Measurements from ENCODE around the gene ZNF212. TPM values are rescaled to one million over a fixed set of nuclear protein-coding genes. Genes with fewer than 3 reads are reported as not detected.
A peak's percentile ranks its signal among the peaks of the same experiment; 100 is the strongest.

ZNF212 gene
- total RNA-seq, result 5.4 TPM
- long read RNA-seq, partial matches to known transcripts, result 0 of 5 reads
- long read RNA-seq, other reads (novel, unspliced or antisense), result 3 of 5 reads

DNA sequence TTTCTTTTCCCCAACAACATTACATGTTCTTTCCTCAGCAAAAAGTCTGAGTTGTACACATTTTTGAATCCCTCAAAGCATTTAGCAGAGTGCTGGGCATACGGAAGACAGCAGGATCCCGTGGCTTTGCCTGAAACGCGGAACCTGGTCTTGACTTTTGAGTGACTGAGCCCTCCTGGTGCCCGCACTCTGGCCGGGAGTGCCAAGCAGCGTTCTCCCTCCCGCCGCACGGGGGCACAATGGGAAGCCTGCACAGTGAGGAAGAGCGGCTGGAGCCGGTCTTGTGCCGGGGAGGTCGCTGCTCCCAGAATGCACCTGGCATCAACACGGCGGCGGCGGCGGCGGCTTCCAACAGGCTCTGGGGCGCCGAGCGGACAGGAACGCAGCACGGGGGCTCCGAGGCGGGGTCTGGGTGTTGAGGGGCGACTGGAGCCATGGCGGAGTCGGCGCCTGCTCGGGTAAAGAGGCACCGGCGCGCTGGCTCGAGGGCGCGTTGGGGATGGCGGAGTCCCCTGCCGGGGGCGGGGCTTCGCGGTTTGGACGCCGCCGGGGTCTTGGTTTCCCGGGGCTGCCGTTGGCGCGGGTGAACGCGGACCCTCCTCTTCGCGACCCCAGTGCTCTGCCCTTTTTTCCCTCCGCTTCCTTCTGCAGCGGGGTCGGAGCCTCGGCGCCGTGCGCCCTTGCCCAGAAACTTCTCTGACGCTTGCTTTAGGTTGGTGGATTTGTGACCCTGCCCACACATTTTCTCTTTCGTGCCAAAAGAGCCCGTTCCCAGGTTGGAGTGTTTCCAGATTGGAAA lies at the start of gene ZNF212:
Gene ZNF212, plus strand, starts transcription at position 307 of the 799 bp plus-strand sequence. Its CDS starts 128 bp downstream, at position 435.
- DNase-seq (ENCODE audit: low spot score), result peak; percentile 96
- intact Hi-C loops (cut with DNase I), result no loop called here

DNA sequence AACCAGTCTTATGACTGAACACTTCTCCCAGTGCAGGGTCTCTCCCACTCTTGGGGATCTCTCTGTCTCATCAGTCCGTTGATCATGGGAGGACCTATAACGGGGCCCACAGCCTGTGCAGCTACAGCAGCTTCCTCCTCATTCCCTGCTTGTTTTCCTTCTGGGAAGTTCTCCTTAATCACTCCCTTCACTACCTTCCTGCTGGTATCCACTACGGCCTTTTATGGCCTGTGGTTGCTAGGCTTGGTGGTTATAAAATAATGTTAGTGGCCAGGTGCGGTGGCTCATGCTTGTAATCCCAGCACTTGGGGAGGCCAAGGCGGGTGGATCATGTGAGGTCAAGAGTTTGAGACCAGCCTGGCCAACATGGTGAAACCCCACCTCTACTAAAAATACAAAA lies 47.6 kb upstream of the ZNF212 start:
- no peak for DNase-seq (ENCODE audit: low spot score)
- intact Hi-C loops (cut with DNase I), result no loop called here

DNA sequence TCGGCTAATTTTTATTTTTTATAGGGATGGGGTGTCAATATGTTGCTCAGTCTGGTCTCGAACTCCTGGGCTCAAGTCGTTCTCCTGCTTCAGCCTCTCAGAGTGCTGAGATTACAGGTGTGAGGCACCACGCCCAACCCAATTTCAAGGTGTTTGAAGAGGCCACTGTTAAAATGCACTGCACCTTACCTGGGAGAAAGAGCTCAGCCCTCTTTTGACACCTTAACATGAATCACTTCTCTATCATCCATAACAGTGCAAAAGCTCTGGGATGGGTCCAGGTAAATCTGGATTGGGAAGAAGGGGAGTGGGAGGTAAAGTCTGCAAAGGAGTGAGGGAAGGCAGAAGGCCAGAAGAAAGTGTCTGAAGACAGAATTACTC lies 44.7 kb upstream of the ZNF212 start:
- intact Hi-C loops (cut with DNase I), result loop anchor here (5.0 kb wide), 1 partner anchor 47 kb away; the partner anchor contains the start of gene ZNF398
- no peak for DNase-seq (ENCODE audit: low spot score)

DNA sequence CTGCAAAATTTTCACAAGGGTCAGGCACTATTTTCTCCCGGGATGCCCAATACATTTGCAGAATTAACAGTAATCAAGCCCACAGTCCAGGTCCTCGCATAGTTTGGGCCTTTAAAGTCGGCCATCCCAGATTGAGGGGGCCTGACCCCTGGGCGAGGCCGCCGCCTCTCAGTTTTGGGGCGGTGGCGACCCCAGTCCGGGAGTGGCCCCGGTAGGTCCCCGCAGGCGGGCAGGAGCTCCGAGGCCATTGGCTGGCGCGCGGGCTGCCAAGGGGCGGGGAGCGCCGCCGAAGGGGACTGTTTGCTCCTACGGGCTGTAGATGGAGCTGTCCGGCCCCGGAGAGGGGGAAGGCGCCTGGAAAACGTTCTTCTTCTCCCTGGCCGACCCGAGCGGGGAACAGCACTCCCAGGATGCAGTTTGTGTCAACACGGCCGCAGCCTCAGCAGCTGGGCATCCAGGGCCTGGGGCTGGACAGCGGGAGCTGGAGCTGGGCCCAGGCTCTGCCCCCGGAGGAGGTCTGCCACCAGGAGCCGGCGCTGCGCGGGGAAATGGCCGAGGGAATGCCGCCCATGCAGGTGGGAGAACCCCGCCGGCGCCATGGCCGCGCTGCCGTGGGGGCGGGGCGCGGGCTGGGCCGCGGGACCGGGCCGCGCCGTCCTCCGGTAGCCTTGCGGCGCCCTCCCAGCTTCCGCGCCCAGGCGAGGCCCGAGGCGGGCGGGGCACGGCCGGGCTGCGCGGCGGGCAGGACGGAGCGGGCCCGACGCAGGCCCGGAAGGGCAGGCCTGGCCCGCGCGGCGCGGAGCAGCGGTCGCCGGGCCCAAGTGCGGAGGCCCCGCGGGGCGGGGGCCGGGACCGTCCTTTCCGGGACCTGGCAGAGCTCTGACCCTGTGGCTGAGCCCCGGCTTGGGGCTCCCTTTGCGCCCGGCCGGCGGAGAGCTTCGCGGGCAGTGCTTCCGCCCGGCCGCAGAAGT lies 44.0 kb upstream of the ZNF212 start, which contains the start of gene ZNF282:
Gene ZNF282, plus strand, starts transcription at position 367 of the 971 bp plus-strand sequence. Its CDS starts 44 bp downstream, at position 411.
- intact Hi-C loops (cut with DNase I), result loop anchor here (5.0 kb wide), 1 partner anchor 48 kb away; the partner anchor contains the start of gene ZNF398
- peak; percentile 95 for DNase-seq (ENCODE audit: low spot score)

DNA sequence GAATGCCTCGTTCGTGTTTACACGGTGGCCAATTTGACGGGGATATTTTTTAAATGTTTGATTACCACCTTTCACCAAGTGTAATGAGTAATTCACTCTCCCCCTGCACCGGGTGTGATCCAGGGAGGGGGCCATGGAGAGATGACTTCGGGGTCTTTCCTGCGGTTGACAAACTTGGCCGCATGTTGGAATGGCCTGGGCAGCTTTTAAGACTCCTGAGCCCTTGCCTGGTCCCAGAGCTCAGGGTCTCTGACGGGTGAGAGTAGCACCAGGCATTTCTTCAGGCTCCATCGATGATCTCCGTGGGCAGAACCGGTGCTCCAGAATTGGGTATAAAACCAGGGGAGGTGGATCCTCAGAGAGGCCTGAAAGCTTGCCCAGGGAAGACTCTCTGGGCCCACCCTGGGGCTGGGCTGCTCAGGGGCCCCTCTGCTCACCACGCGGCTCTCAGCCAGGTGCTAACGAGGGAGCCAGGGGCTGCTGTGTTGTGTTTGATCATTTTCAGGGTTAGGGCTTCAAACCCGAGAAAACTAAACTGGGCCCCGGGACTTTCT lies 43.2 kb upstream of the ZNF212 start:
- no peak for DNase-seq (ENCODE audit: low spot score)
- intact Hi-C loops (cut with DNase I), result loop anchor here (5.0 kb wide), 1 partner anchor 49 kb away; the partner anchor contains the start of gene ZNF398

DNA sequence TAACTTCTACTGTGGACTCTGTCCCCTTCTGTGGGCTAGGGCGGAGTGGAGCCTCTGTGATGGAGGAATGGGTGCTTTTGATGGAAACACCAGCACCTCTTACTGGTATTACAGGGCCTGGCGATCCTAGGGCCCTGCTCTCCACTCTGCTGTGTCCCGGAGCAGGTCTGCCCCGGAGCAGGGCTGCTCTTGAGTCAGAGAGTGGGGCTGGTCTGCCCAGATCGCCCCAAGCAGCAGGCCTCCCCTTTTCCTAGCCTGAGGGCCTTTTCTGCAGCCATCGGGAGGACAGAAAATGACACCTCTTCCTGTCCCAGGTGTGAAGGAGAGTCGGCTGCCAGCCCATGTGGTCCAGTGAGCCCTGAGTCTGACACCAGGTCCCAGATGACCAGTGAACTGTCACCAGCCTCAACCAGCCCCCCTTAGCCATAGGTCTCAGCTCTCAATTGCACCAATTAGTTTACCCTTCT lies 42.7 kb upstream of the ZNF212 start:
- intact Hi-C loops (cut with DNase I), result loop anchor here (5.0 kb wide), 1 partner anchor 49 kb away; the partner anchor contains the start of gene ZNF398

DNA sequence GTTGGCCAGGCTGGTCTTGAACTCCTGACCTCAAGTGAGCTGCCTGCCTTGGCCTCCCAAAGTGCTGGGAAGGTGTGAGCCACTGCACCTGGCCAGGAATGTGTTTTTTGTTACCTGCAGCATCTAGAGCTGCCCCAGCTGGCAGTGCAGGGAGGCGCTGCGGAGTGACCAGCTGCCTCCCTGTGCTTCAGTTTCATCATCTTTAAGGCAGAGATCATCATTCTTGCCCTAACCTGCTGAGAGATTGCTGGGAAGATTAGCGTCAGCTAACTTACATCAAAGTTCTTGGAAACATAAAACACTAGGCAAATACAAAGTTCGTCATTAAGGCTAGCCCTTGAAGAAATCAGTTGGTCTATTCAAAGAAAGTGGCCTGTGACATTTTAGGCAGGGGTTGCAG lies 41.8 kb upstream of the ZNF212 start:
- intact Hi-C loops (cut with DNase I), result loop anchor here (5.0 kb wide), 1 partner anchor 50 kb away; the partner anchor contains the start of gene ZNF398
- no peak for DNase-seq (ENCODE audit: low spot score)

More for the DNA sequence above, 42.7 kb upstream of the ZNF212 start:
- no peak for DNase-seq (ENCODE audit: low spot score)

DNA sequence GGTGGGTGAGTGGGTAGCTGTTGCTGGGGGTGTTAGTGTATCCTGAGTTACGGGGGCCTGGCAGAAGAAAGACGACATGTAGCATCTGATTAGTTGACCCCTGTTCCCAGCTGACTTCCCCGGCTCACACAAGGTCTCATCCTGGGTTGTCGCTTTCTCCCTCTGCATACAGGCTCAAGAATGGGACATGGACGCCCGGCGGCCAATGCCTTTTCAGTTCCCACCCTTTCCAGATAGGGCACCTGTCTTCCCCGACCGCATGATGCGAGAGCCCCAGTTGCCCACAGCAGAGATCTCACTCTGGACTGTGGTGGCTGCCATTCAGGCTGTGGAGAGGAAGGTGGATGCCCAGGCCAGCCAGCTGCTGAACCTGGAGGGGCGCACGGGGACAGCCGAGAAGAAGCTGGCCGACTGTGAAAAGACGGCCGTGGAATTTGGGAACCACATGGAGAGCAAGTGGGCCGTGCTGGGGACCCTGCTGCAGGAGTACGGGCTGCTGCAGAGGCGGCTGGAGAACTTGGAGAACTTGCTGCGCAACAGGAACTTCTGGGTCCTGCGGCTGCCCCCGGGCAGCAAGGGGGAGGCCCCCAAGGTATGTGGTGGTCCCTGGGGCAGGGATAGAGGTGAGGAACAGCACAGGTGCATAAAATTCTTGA lies 41.2 kb upstream of the ZNF212 start:
- no peak for DNase-seq (ENCODE audit: low spot score)
- intact Hi-C loops (cut with DNase I), result loop anchor here (5.0 kb wide), 1 partner anchor 51 kb away; the partner anchor contains the start of gene ZNF398

DNA sequence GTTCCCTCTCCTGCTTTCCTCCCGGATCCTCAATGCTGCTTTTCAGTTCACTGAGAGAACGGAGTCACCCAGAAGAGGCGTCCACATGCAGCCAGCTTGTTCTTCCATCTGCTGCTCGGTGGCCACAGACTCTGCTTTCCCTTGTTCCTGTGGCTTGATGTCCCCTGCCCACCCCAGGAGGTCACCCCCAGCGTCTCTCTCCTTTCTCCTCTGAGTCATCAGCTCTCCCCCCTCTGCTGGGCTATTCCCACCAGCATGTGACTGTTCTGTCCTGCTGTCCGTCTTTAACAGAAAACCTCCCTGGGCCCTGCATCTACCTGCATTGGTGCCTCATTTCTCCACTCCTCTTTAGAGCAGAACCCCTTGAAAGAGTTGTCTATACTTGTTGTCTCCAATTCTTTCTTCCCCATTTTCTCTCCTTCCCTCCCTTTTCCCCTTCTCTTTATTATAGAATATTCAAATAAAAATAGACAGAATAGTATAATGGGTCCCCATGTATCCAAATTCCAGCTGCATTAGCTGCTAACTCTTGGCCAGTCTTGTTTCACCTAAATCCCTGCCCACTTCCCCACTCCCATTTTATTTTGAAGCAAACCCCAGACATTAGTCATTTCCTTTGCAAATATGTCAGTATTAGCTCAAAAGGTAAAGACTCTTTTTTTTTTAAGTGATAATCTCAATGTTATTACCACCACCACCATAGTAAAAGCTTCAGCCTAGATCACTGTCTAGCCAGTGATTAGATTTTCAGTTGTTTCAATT lies 40.0 kb upstream of the ZNF212 start:
- intact Hi-C loops (cut with DNase I), result loop anchor here (5.0 kb wide), 1 partner anchor 52 kb away; the partner anchor contains the start of gene ZNF398
- DNase-seq (ENCODE audit: low spot score), result no peak

DNA sequence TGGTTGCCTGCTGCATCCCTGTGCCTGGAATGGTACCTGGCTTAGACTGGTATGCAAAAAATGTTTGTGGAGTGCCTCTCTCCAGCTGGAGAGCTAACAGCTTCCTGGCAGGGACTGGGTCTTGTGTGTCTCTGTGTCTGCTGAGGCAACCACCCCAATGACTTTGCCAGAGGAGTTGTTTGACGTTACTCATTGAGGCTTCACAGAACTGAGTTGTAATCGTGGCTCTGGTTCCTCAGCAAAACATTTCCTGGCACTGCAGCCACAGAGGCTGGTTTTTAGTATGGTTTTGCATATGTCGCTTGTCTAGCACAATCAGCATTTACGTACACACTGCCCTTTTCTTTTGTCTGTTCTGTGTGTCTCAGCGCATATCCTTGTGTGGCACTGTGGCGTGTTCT lies 36.6 kb upstream of the ZNF212 start:
- DNase-seq (ENCODE audit: low spot score), result no peak
- intact Hi-C loops (cut with DNase I), result no loop called here

DNA sequence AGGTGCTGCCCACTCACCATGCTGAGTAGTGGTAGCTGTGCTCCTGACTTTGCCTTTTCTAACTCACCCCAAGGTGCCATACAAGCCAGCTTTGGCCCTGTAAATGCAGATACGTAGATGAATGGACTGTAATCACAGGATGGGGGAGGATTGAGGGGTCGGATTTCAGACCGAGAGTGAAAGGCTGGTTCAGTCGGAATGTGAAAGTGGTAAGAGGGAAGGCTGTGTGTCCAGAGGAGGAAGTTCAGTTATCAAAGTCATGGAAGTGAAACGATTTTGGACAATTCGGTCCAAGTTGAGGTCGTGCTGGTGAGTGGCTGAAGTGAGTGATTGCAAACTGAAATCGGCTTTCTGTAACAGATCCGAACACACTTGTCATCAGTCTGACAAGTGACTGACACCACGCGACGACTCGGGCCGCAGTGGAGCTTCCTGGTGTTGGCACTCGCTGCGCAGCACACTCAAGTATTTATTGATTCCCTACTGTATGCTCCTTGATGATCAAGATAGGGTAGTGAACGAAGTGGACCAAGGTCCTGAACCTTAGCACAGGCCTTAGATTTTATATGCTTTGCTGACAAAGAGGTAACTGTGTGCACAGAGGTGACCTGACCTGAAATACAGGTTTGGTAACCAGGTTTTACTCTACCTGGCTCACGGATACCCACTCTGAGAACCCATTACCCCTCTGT lies 33.6 kb upstream of the ZNF212 start:
- no peak for DNase-seq (ENCODE audit: low spot score)
- intact Hi-C loops (cut with DNase I), result no loop called here

DNA sequence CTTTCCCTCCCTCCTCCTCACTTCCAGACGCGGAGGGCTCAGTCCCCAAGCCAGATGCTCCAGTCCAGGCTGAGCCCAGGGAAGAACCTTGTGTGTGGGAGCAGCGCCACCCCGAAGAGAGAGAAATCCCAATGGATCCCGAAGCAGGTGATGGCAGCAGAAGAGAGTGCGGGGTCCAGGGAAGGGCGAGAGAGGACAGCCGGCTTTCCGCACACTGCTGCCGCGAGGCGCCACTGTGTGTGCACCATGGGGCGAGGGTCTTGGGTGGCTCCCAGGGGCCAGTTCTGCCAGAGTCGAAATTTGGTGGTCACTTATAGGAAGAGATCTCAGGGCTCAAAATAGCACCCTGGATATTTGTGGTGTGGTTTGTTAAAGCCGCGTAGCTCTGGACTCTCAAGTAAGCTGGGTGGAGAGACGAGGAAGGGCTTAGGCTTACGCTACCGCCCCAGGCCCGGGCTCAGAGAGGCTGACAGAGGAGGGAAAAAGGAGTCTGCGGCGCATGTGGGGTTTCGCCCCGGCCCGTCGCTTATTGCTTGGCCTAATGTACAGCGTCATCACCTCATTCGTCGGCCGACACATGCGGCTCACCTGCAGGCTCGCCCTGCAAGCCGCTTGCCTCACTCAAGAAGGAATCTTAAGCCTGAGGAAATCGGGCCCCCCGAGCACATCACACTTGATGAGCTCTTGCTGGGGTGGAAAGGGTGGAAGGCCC lies 32.0 kb upstream of the ZNF212 start:
- intact Hi-C loops (cut with DNase I), result no loop called here
- no peak for DNase-seq (ENCODE audit: low spot score)

DNA sequence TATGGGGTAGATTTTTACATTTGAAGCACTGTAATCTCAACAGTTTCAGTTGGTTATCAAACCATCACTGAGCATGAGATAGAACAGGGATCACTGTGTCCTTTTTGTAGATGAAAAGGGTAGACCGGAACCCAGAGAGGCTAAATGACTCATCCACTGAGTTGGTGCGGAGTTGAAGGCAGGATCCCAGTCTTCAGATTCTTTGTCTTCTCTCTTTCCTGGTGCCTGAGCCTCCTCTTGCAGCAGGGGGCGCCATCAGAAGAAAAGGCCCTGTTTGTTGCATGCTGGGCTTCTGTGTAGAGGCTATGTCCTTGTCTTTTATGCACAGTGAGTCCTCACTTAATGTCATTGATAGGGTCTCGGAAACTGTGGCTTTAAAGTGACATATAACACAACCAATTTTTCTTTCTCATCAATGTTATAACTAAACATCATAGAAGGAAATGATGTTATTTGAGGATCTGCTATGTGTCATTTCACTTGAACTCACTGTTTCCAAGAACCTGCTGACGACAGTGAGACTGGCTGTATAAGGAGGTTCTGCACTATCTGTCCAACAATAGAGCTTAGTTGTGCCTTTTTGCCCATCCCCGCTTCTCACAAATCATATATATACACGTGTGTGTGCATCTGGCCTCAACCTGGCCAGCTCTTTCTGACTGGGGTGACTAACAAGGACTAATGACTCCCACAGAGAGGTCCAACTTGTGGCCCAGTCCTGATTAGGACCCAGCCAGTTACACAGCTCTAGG lies 29.8 kb upstream of the ZNF212 start:
- intact Hi-C loops (cut with DNase I), result no loop called here
- no peak for DNase-seq (ENCODE audit: low spot score)

DNA sequence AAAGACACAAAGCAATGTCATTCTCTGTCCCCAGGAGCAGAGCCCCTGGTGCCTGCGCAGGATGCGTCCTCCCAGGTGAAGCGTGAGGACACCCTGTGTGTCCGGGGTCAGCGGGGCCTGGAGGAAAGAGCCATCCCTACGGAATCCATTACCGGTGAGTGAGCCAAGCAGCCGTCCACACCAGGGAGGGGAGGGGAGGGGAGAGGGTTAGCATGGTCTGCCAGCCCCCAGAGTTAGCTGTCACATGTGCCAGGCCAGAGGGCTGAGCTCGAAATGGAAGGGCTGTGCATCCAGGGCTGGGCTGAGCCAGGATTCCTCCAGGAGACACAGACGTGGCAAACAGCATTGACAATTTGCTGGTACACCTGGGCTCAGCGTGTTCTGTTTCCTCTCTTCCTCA lies 28.9 kb upstream of the ZNF212 start:
- DNase-seq (ENCODE audit: low spot score), result no peak

DNA sequence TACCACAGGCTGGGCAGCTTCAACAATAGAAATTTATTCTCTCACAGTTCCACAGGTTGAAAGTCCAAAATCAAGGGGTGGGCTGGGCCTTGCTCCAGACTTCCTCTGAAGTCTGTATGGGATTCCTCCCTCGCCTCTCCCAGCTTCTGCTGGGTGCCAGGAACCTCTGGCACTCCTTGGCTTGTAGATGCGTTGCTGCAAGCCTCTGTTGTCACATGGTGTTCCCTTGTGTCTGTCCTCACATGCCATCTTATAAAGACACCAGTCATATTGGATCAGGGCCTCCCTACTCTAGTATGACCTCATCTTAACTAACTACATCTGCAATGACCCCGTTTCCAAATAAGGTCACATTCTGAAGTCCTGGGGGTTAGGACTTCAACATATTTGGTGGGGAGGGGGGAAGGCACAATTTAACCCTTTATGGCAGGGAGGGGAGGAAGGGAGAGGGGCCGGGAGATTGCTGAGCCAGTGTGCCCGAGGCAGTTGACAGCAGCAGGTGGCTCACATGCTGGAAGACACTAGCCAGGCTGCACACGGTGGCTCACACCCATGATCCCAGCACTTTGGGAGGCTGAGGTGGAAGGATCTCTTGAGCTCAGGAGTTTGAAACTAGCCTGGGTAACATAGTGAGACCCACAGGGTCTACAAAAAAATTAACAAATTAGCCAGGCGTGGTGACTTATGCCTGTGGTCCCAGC lies 25.3 kb upstream of the ZNF212 start:
- intact Hi-C loops (cut with DNase I), result no loop called here
- DNase-seq (ENCODE audit: low spot score), result no peak

More for the DNA sequence above, 28.9 kb upstream of the ZNF212 start:
- intact Hi-C loops (cut with DNase I), result no loop called here

DNA sequence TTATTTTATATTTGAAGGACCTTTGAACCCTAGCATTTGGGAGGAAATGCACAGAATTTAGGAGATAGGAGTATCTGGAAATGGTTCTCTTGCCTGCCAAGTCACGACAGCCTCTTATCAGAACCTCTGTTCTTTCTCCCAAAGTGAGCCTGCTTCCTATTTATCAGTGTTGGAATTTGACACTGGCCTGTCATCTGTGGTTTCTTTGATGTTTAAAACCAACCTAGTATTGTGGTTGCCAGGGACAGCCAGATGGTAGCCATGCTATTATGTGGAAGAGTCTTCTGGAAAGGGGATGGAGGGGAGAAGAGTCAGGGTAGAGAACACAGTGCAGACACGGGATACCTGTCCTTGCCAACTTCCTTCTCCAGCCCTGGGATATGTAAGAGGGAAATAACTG lies 23.0 kb upstream of the ZNF212 start:
- DNase-seq (ENCODE audit: low spot score), result no peak
- intact Hi-C loops (cut with DNase I), result no loop called here
